Endodermal cell (in vitro differentiated cells): ENCODE data around the gene LIMK2. TPM values are rescaled to one million over a fixed set of nuclear protein-coding genes. Genes with fewer than 3 reads are reported as not detected.

ENCODE experiments used
- DNase-seq: peaks from one replicate; pipeline ENCODE4 v3.0.0-alpha.2; 2017
- H3K27ac ChIP-seq: 2 replicates; pipeline ENCODE4 v1.5.1; 2013; ENCODE audit warnings: mild to moderate bottlenecking, low read depth, low read length, moderate library complexity
- H3K27me3 ChIP-seq: 2 replicates; pipeline ENCODE4 v1.6.1; 2013; ENCODE audit warnings: mild to moderate bottlenecking, low read length, moderate library complexity; ENCODE audit not compliant: insufficient read depth, control insufficient read depth, poor library complexity, severe bottlenecking
- H3K36me3 ChIP-seq: 2 replicates; pipeline ENCODE4 v1.7.0; 2013; ENCODE audit warnings: mild to moderate bottlenecking, low read length, moderate library complexity; ENCODE audit not compliant: control insufficient read depth, insufficient read depth
- H3K4me1 ChIP-seq: one replicate; pipeline ENCODE4 v1.7.0; 2013; ENCODE audit warnings: low read length; ENCODE audit not compliant: control insufficient read depth, insufficient read depth
- H3K4me3 ChIP-seq: 2 replicates; pipeline ENCODE4 v1.5.1; 2013; ENCODE audit warnings: mild to moderate bottlenecking, low read length, moderate library complexity
- H3K9ac ChIP-seq: 2 replicates; pipeline ENCODE4 v1.6.1; 2013; ENCODE audit warnings: mild to moderate bottlenecking, low read length, moderate library complexity; ENCODE audit not compliant: poor library complexity, severe bottlenecking; ENCODE audit errors: extremely low read depth
- H3K9me3 ChIP-seq: 2 replicates; pipeline ENCODE4 v1.6.1; 2013; ENCODE audit warnings: mild to moderate bottlenecking, low read length, moderate library complexity; ENCODE audit not compliant: control insufficient read depth
- H3K27ac Mint-ChIP-seq: 2 replicates; pipeline ENCODE4 v1.8.0; 2020; ENCODE audit warnings: mixed read lengths
- H3K27me3 Mint-ChIP-seq: 2 replicates; pipeline ENCODE4 v1.8.0; 2021; ENCODE audit warnings: mild to moderate bottlenecking, mixed read lengths; ENCODE audit not compliant: insufficient read depth
- H3K36me3 Mint-ChIP-seq: 2 replicates; pipeline ENCODE4 v1.8.0; 2020; ENCODE audit warnings: low read depth, mixed read lengths
- H3K4me1 Mint-ChIP-seq: 2 replicates; pipeline ENCODE4 v1.8.0; 2020; ENCODE audit warnings: mixed read lengths
- H3K4me3 Mint-ChIP-seq: 2 replicates; pipeline ENCODE4 v1.8.0; 2020; ENCODE audit warnings: mild to moderate bottlenecking, moderate library complexity, mixed read lengths
- H3K9me3 Mint-ChIP-seq: 2 replicates; pipeline ENCODE4 v1.8.0; 2020; ENCODE audit warnings: mild to moderate bottlenecking, mixed read lengths
- WGBS, 2 experiments: methylation state at CpG; one replicate each; pipeline versions ENCODE4 v1.1.5 to v1.1.7; 2013; ENCODE audit warnings: missing lambda C conversion rate in 2 of 2, mixed read lengths in 1 of 2; ENCODE audit not compliant: insufficient coverage in 1 of 2, insufficient read length in 1 of 2; 5-methylcytosine and 5-hydroxymethylcytosine counted together
- total RNA-seq, 2 donors: library from RNA; stranded (reverse); fragmentation: NEBNext Ultra II Directional in 1 of 2; extraction: Animal tissue kit (Norgen Biotek cat#: 25700) in 1 of 2; gene quantifications; 2 replicates in 1 of 2; 3 replicates in 1 of 2; pipeline ENCODE4 v1.2.1, GENCODE V29; 2021
- TF ChIP-seq, protein P1 (sequence below): fragments of 200-600 bp; sonication (generic); conservative IDR thresholded peaks from 2 replicates; pipeline ENCODE4 v1.5.0; 2021; ENCODE audit warnings: antibody characterized with exemption, mild to moderate bottlenecking

The LIMK2 gene
- total RNA-seq, 2 donors from 2014 or later: 41.4 to 42.2 TPM

- WGBS, 2 experiments: 85% methylated on average over 4 to 9 of the region's 9 CpGs
- peak overlapping the region; percentile 31 for H3K9ac ChIP-seq
- TF ChIP-seq, protein P1, sequence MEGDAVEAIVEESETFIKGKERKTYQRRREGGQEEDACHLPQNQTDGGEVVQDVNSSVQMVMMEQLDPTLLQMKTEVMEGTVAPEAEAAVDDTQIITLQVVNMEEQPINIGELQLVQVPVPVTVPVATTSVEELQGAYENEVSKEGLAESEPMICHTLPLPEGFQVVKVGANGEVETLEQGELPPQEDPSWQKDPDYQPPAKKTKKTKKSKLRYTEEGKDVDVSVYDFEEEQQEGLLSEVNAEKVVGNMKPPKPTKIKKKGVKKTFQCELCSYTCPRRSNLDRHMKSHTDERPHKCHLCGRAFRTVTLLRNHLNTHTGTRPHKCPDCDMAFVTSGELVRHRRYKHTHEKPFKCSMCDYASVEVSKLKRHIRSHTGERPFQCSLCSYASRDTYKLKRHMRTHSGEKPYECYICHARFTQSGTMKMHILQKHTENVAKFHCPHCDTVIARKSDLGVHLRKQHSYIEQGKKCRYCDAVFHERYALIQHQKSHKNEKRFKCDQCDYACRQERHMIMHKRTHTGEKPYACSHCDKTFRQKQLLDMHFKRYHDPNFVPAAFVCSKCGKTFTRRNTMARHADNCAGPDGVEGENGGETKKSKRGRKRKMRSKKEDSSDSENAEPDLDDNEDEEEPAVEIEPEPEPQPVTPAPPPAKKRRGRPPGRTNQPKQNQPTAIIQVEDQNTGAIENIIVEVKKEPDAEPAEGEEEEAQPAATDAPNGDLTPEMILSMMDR: no peak
- Mint-ChIP-seq H3K36me3 (no peaks in the 10 kb centered on the region), H3K27me3 (no peaks in the 10 kb centered on the region), H3K4me1 (peaks cover 34% of the 10 kb centered on the region), H3K4me3 (peak overlapping the region; percentile 39), H3K9me3 (no peaks in the 10 kb centered on the region), H3K27ac (peak overlapping the region; percentile 85)
- no peak overlapping the region for H3K27ac ChIP-seq
- H3K27me3 ChIP-seq: no peaks in the 10 kb centered on the region
- DNase-seq: no peak
- no peaks in the 10 kb centered on the region for H3K9me3 ChIP-seq
- peaks cover 18% of the 10 kb centered on the region for H3K4me1 ChIP-seq
- peak overlapping the region; percentile 72 for H3K4me3 ChIP-seq
- H3K36me3 ChIP-seq: no peaks in the 10 kb centered on the region
Observed at GRCh38 chr22:31248965-31249958, 37.2 kb downstream of the LIMK2 start.

- H3K4me3 ChIP-seq: no peak overlapping the region
- H3K9me3 ChIP-seq: no peaks in the 10 kb centered on the region
- Mint-ChIP-seq H3K4me1 (peaks cover 37% of the 10 kb centered on the region), H3K9me3 (no peaks in the 10 kb centered on the region), H3K4me3 (no peak overlapping the region), H3K27me3 (no peaks in the 10 kb centered on the region), H3K36me3 (no peaks in the 10 kb centered on the region), H3K27ac (peak overlapping the region; percentile 39)
- peak overlapping the region; percentile 25 for H3K27ac ChIP-seq
- WGBS, 2 experiments: 90 to 98% methylated on average over 2 to 3 of the region's 4 CpGs
- TF ChIP-seq, protein P1: no peak
- H3K9ac ChIP-seq: no peak overlapping the region
- no peaks in the 10 kb centered on the region for H3K27me3 ChIP-seq
- peaks cover 15% of the 10 kb centered on the region for H3K4me1 ChIP-seq
- no peaks in the 10 kb centered on the region for H3K36me3 ChIP-seq
- no peak for DNase-seq
Observed at GRCh38 chr22:31250740-31251600, 38.9 kb downstream of the LIMK2 start.

DNA sequence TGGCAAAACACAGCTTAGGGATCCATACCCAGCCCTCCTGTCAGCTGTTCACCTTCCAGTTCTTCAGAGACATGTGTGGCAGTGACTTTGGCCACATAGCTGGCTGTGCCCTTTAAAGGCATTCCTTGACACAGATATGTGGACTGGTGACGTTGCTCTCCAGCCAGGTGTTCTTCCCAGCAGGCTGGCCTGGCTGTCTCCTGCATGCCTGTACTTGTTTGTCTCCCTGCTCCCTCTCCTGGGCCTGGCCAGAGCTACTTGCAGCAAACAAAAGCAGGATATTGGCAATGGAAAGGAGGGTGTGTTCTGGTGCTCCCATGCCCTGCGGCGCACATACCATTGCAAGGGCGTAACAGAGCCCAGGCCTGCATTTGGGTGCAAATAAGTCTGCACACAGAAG is 41.9 kb downstream of the LIMK2 start:
- no peak overlapping the region for H3K27ac Mint-ChIP-seq
- Histone ChIP-seq H3K4me1 (peaks cover 8% of the 10 kb centered on the region), H3K9me3 (no peaks in the 10 kb centered on the region), H3K36me3 (peaks cover 6% of the 10 kb centered on the region), H3K4me3 (no peak overlapping the region), H3K27ac (no peak overlapping the region), H3K27me3 (no peaks in the 10 kb centered on the region), H3K9ac (no peak overlapping the region)
- no peaks in the 10 kb centered on the region for H3K9me3 Mint-ChIP-seq
- no peak overlapping the region for H3K4me3 Mint-ChIP-seq
- TF ChIP-seq, protein P1: peak; percentile 29
- 89 to 93% methylated on average over 4 of the region's 4 CpGs for WGBS, 2 experiments
- DNase-seq: peak; percentile 78
- peaks cover 22% of the 10 kb centered on the region for H3K4me1 Mint-ChIP-seq
- H3K36me3 Mint-ChIP-seq: peaks cover 6% of the 10 kb centered on the region
- H3K27me3 Mint-ChIP-seq: no peaks in the 10 kb centered on the region
